K562 (cell line): ENCODE data around the gene MT2A. TPM values are rescaled to one million over a fixed set of nuclear protein-coding genes. Genes with fewer than 3 reads are reported as not detected.

Experiments used
- ATAC-seq: fragments of 200-7000 bp; cut with Tn5 transposase; 3 replicates; pipeline ENCODE4 v1.9.1; 2020; ENCODE audit warnings: moderate library complexity
- BruUV-seq: library from RNA; stranded (reverse); fragments of 400-500 nt; replicated peaks from 2 replicates; lab custom pipeline; 2021; lab: Mats Ljungman, UMichigan
- CTCF ChIA-PET: fragments of 300-600 bp; formaldehyde crosslinking; extraction: SDS; loops from one replicate; lab custom pipeline; 2021; ENCODE audit warnings: low intra/inter-chr PET ratio; lab: Yijun Ruan, JAX
- POLR2A ChIA-PET: fragments of 300-600, 350-650 bp; sonication (Branson Sonifier 250); formaldehyde crosslinking; extraction: SDS; loops from one replicate; lab custom pipeline; 2021; ENCODE audit warnings: antibody characterized with exemption, inconsistent platforms; lab: Yijun Ruan, JAX
- DNase-seq, 4 experiments: peaks; one replicate each; pipeline versions ENCODE4 v3.0.0 to v3.0.0-alpha.2; 2011 to 2018; ENCODE audit warnings: low spot score in 3 of 4, mixed read lengths in 3 of 4; ENCODE audit errors: extremely low read depth in 1 of 4
- FAIRE-seq: peaks from 2 replicates; lab custom pipeline; 2011; peaks lifted over from hg19 to GRCh38; lab: Jason Lieb, UNC
- H2AFZ ChIP-seq: 2 replicates; pipeline ENCODE4 v1.6.0; 2011; ENCODE audit warnings: low read depth, low read length, control low read depth, inconsistent platforms
- H3K27ac ChIP-seq: fragments of 200-600 bp; 3 replicates; pipeline ENCODE4 v1.8.0; 2011; ENCODE audit warnings: low read depth, mild to moderate bottlenecking, control low read depth, inconsistent platforms, low read length, moderate library complexity, mixed read lengths; ENCODE audit errors: extremely low read depth
- H3K27me3 ChIP-seq, 2 experiments: fragments of 300-600 bp in 1 of 2; 2 replicates in 1 of 2; 3 replicates in 1 of 2; pipeline versions ENCODE4 v1.6.0 to v1.8.0; 2011; ENCODE audit warnings: inconsistent platforms in 2 of 2, low read length in 2 of 2, mild to moderate bottlenecking in 1 of 2, mixed read lengths in 1 of 2, moderate library complexity in 1 of 2; ENCODE audit not compliant: control insufficient read depth in 2 of 2, insufficient read depth in 2 of 2
- H3K36me3 ChIP-seq: fragments of 300-600 bp; 3 replicates; pipeline ENCODE4 v1.8.0; 2011; ENCODE audit warnings: mild to moderate bottlenecking, low read length, inconsistent platforms; ENCODE audit not compliant: control insufficient read depth, insufficient read depth
- H3K4me1 ChIP-seq, 2 experiments: fragments of 200-600 bp in 1 of 2; replicated peaks in 1 of 2; 2 replicates in 1 of 2; 3 replicates in 1 of 2; pipeline versions ENCODE4 v1.5.1 to v1.8.0; 2011; ENCODE audit warnings: inconsistent platforms in 2 of 2, low read length in 2 of 2, mild to moderate bottlenecking in 1 of 2, mixed read lengths in 1 of 2, moderate library complexity in 1 of 2; ENCODE audit not compliant: control insufficient read depth in 2 of 2, insufficient read depth in 2 of 2
- H3K4me2 ChIP-seq: 2 replicates; pipeline ENCODE4 v1.6.1; 2011; ENCODE audit warnings: low read length, control low read depth, inconsistent platforms, mixed read lengths; ENCODE audit not compliant: insufficient read depth
- H3K4me3 ChIP-seq: fragments of 200-600 bp; sonication (generic), shearing (Covaris generic); 2 replicates; pipeline ENCODE4 v1.5.1; 2016; ENCODE audit warnings: control low read depth, inconsistent platforms
- H3K79me2 ChIP-seq: fragments of 200-600 bp; 3 replicates; pipeline ENCODE4 v1.8.0; 2011; ENCODE audit warnings: low read length, inconsistent platforms; ENCODE audit not compliant: control insufficient read depth, insufficient read depth
- H3K9ac ChIP-seq, 2 experiments: 2 replicates each; pipeline versions ENCODE4 v1.6.0 to v1.6.1; 2011; ENCODE audit warnings: low read depth in 2 of 2, low read length in 2 of 2, control low read depth in 1 of 2, inconsistent platforms in 1 of 2, mild to moderate bottlenecking in 1 of 2, mixed read lengths in 1 of 2; ENCODE audit not compliant: insufficient read depth in 1 of 2
- H3K9me1 ChIP-seq: one replicate; pipeline ENCODE4 v1.6.0; 2011; ENCODE audit warnings: inconsistent platforms, mild to moderate bottlenecking, low read length, moderate library complexity; ENCODE audit not compliant: control insufficient read depth, insufficient read depth
- H3K9me3 ChIP-seq: replicated peaks from 2 replicates; pipeline ENCODE4 v1.5.1; 2011; ENCODE audit warnings: low read depth, low read length, inconsistent platforms; ENCODE audit not compliant: control insufficient read depth, insufficient read depth
- H4K20me1 ChIP-seq: replicated peaks from 2 replicates; pipeline ENCODE4 v1.6.1; 2011; ENCODE audit warnings: low read length, inconsistent platforms, mixed read lengths; ENCODE audit not compliant: control insufficient read depth, insufficient read depth
- HDAC2 ChIP-seq: fragments of 450-650 bp; IDR thresholded peaks from 2 replicates; pipeline ENCODE4 v1.6.1; 2016; ENCODE audit warnings: mild to moderate bottlenecking
- HSF4 ChIP-seq: fragments of 250-450 bp; sonication (Bioruptor Pico); IDR thresholded peaks from 2 replicates; pipeline ENCODE4 v2.1.2; 2022; ENCODE audit warnings: mild to moderate bottlenecking, moderate library complexity, borderline replicate concordance
- IRF2 ChIP-seq: sonication (generic); formaldehyde crosslinking; IDR thresholded peaks from 2 replicates; pipeline ENCODE4 v1.8.1; 2022; ENCODE audit warnings: mild to moderate bottlenecking, missing genetic modification reagents
- MBD2 ChIP-seq: sonication (generic); IDR thresholded peaks from 2 replicates; pipeline ENCODE4 v1.6.1; 2016; ENCODE audit warnings: low read depth, borderline replicate concordance
- RREB1 ChIP-seq: fragments of 250-450 bp; sonication (Bioruptor Pico); IDR thresholded peaks from 2 replicates; pipeline ENCODE4 v1.4.0; 2020
- TOE1 ChIP-seq, 2 experiments: fragments of 450-650 bp in 1 of 2; sonication (generic) in 1 of 2; formaldehyde crosslinking in 1 of 2; IDR thresholded peaks; 2 replicates each; pipeline versions ENCODE4 v1.7.1 to v1.8.0; 2016 to 2022; ENCODE audit warnings: borderline replicate concordance in 2 of 2, mild to moderate bottlenecking in 2 of 2, antibody characterized with exemption in 1 of 2, inconsistent platforms in 1 of 2, low read depth in 1 of 2, missing genetic modification reagents in 1 of 2, moderate library complexity in 1 of 2
- WGBS: fragments of 100-300 bp; shearing (Covaris generic); methylation state at CpG from one replicate; pipeline ENCODE4 v1.1.6; 2016; ENCODE audit warnings: low coverage, mixed read lengths; ENCODE audit not compliant: insufficient coverage; ENCODE audit errors: missing lambda C conversion rate; 5-methylcytosine and 5-hydroxymethylcytosine counted together
- in situ Hi-C: fragments of 300-500 bp; cut with MboI; formaldehyde crosslinking; loops from 4 replicates; pipeline ENCODE4 v1.15.0; 2018; ENCODE audit warnings: inconsistent platforms, mixed read lengths
- intact Hi-C: fragments of 100-400 bp; cut with micrococcal nuclease; formaldehyde crosslinking; loops from 2 replicates; pipeline ENCODE4 v1.14.2; 2022
- polyA plus RNA-seq, 8 experiments: library from polyadenylated mRNA; depleted of rRNA in 4 of 8; stranded (reverse) in 5 of 8; unstranded in 3 of 8; fragments of >200 nt; fragmentation: Nextera tagmentation in 2 of 8; fragmentation: Illumina TruSeq in 1 of 8; extraction: Ambion mirVana in 2 of 8; extraction: Trizol in 1 of 8; gene quantifications; 2 replicates each; pipeline versions ENCODE4 v1.2.1 to v1.2.3, GENCODE V29; 2011 to 2014; ENCODE audit warnings: inconsistent platforms in 1 of 8, missing spikeins in 1 of 8
- total RNA-seq, 7 experiments: library from RNA; depleted of rRNA in 6 of 7; stranded (reverse); fragments of >200 nt in 6 of 7; fragmentation: Illumina TruSeq in 2 of 7; extraction: Trizol in 2 of 7; gene quantifications; 2 replicates each; pipeline versions ENCODE4 v1.2.1 to v1.2.3, GENCODE V29; 2011 to 2021; ENCODE audit warnings: low replicate concordance in 1 of 7
- TF ChIP-seq, protein P1 (sequence below): fragments of 250-450 bp; sonication (Bioruptor Pico); IDR thresholded peaks from 2 replicates; pipeline ENCODE4 v1.4.0; 2020; ENCODE audit warnings: mild to moderate bottlenecking, moderate library complexity, borderline replicate concordance
- TF ChIP-seq, protein P2 (sequence below): fragments of 150-350 bp; conservative IDR thresholded peaks from 2 replicates; pipeline ENCODE4 v1.6.1; 2014; ENCODE audit warnings: low read length

MT2A gene
- total and polyA plus RNA-seq, 9 of the 15 experiments (the other 6 are each of a cell fraction or from before 2014, with no cell fraction given) = 2.0 to 16.9 (median 8.5) TPM

DNA sequence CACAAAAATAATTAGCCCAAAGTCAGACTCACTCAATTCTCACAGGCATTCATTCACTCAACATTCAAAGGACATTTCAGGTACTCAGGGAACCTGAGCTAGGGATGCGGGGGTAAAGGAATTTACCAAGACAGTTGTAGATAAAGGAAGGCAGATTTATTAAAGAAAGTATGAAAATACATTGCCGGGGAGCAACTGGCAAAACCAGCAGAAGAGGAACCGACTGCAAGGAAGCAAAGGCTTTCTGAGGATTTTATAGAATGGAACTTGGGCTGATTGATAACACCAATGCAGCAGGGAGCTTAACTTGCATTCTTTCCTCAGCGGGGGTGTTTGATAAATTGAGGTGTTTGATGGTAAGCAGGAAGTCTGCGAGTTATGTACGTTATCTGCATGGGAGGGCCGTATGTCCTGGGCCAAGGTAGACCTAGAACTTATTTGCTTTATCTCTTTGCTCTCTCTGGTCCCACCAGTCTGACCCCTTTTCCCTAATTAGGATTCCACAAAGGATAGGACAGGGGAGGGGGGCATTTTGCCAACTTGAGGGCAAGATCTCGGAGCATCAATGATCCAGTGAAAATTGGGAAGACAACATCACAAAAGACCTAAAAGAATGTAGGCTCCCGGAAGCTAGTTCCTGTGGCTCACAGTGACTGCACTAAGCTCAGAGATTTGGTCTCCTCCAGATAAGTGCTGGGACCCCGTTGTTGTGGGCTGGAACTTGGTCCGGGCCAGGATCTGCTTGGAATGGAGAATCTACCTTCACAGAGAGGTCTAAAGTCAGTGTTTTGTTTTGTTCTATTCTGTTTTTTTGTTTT lies 24.8 kb upstream of the MT2A start:
- no peaks in the 10 kb centered on the region for H3K36me3 ChIP-seq
- H3K9me1 ChIP-seq = no peaks in the 10 kb centered on the region
- FAIRE-seq = no peak
- TF ChIP-seq MBD2 (no peak), HSF4 (CRISPR knock-in tag) (no peak), HDAC2 (no peak), TOE1 (IDR thresholded peaks at IDR 0.05; ENCODE audit: borderline replicate concordance) (no peak), TOE1 (CRISPR knock-in tag; IDR thresholded peaks at IDR 0.05; ENCODE audit: borderline replicate concordance, low read depth) (no peak), IRF2 (CRISPR knock-in tag) (no peak), RREB1 (CRISPR knock-in tag) (no peak)
- TF ChIP-seq, protein P1, sequence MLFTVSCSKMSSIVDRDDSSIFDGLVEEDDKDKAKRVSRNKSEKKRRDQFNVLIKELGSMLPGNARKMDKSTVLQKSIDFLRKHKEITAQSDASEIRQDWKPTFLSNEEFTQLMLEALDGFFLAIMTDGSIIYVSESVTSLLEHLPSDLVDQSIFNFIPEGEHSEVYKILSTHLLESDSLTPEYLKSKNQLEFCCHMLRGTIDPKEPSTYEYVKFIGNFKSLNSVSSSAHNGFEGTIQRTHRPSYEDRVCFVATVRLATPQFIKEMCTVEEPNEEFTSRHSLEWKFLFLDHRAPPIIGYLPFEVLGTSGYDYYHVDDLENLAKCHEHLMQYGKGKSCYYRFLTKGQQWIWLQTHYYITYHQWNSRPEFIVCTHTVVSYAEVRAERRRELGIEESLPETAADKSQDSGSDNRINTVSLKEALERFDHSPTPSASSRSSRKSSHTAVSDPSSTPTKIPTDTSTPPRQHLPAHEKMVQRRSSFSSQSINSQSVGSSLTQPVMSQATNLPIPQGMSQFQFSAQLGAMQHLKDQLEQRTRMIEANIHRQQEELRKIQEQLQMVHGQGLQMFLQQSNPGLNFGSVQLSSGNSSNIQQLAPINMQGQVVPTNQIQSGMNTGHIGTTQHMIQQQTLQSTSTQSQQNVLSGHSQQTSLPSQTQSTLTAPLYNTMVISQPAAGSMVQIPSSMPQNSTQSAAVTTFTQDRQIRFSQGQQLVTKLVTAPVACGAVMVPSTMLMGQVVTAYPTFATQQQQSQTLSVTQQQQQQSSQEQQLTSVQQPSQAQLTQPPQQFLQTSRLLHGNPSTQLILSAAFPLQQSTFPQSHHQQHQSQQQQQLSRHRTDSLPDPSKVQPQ (CRISPR knock-in tag) = no peak
- TF ChIP-seq, protein P2, sequence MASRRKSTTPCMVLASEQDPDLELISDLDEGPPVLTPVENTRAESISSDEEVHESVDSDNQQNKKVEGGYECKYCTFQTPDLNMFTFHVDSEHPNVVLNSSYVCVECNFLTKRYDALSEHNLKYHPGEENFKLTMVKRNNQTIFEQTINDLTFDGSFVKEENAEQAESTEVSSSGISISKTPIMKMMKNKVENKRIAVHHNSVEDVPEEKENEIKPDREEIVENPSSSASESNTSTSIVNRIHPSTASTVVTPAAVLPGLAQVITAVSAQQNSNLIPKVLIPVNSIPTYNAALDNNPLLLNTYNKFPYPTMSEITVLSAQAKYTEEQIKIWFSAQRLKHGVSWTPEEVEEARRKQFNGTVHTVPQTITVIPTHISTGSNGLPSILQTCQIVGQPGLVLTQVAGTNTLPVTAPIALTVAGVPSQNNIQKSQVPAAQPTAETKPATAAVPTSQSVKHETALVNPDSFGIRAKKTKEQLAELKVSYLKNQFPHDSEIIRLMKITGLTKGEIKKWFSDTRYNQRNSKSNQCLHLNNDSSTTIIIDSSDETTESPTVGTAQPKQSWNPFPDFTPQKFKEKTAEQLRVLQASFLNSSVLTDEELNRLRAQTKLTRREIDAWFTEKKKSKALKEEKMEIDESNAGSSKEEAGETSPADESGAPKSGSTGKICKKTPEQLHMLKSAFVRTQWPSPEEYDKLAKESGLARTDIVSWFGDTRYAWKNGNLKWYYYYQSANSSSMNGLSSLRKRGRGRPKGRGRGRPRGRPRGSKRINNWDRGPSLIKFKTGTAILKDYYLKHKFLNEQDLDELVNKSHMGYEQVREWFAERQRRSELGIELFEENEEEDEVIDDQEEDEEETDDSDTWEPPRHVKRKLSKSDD = no peak
- no peak for ATAC-seq
- no peak overlapping the region for H3K4me2 ChIP-seq
- POLR2A ChIA-PET = interaction anchor here (0.7 kb wide), 1 partner anchor 93 kb away, joined by 3 read pairs; no protein-coding TSS in a partner anchor
- H3K79me2 ChIP-seq = no peaks in the 10 kb centered on the region
- no peak overlapping the region for H3K4me3 ChIP-seq
- CTCF ChIA-PET = no interaction called here
- no peak for DNase-seq
- H3K27ac ChIP-seq = no peak overlapping the region
- peaks cover 22 to 47% of the 10 kb centered on the region in 2 experiments; a peak in 4 of 5 replicates for H3K27me3 ChIP-seq
- no peak overlapping the region for H2AFZ ChIP-seq
- WGBS = 2% methylated on average over 11 of the region's 11 CpGs
- no TSS peak for BruUV-seq
- no peaks in the 10 kb centered on the region; the same call in 1 of the 2 replicates for H4K20me1 ChIP-seq
- H3K4me1 ChIP-seq = no peaks in the 10 kb centered on the region
- in situ Hi-C loops = loop anchor here (10.0 kb wide), 1 partner anchor 281 kb away; the partner anchor contains the start of gene SLC12A3
- intact Hi-C loops = no loop called here
- H3K9me3 ChIP-seq = no peaks in the 10 kb centered on the region
- no peak overlapping the region for H3K9ac ChIP-seq
